HuH-7 (cell line): Measurements from ENCODE around the gene CARTPT.

Experiments used
- DNase-seq: peaks from one replicate; pipeline ENCODE4 v3.0.0; 2011; ENCODE audit warnings: low spot score

CARTPT gene

GRCh38 chr5:71737931-71738539 is 19.0 kb downstream of the CARTPT start:
- no peak for DNase-seq

DNA sequence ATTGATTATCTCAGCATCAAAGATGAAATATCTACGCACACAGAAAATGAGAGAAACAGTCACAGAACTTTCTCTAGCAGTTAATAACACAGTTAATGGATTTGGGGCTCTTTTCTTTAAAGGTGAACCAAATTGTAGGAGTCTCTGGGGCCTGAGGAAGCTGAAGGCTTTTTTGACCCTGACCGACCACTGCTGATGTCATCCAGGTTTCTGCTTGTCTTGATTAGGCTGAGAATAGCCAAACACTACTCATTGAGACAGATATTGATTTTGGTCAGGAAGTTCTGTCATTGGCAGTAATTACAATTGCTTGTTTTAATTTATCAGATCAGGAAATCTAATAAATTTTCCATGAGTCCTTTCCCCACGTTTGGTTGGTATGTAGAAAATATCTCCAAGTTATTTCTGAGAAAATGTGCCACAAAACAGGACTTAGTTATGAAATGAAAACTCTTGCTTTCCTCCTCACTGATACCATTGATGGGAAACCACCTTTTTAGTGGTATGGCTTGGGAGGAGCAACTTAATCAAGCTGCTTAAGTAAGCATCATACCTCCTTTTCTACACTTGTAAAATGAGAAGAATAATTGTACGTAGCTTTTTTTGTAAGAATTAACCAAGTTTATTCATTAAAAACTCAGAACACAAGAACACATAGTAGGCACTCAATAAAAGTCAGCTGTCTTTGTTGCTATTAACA is 19.7 kb downstream of the CARTPT start:
- no peak for DNase-seq

DNA sequence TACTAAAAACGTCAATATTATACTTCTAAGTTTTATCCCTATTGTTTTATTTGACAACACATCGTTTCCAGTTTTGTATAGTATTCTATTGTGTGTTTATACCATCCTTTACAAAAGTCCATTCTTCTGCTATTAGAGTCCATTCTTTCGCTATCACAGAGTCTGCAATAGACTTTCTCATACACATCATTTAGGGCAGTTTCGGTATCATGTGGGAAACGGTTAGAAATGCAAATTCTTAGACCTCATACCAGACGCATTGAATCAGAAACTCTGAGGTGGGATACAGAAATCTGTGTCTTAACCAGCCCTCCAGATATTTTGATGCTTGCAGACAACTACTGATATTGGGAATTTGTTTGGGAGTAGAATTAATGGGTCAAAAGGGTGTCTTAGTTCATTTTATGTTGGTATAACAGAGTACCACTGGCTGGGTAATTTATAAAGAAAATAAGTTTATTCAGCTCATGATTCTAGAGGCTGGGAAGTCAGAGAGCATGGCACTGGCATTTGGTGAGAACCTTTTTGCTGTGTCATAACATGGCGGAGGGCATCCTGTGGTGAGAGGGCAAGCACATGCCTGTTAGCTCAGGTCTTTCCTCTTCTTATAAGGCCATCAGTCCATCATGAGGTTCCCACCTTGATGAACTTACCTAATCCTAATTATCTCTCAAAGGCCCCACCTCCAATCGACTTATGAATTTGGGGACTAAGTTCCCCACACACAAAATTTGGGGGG is 21.1 kb downstream of the CARTPT start:
- no peak for DNase-seq

DNA sequence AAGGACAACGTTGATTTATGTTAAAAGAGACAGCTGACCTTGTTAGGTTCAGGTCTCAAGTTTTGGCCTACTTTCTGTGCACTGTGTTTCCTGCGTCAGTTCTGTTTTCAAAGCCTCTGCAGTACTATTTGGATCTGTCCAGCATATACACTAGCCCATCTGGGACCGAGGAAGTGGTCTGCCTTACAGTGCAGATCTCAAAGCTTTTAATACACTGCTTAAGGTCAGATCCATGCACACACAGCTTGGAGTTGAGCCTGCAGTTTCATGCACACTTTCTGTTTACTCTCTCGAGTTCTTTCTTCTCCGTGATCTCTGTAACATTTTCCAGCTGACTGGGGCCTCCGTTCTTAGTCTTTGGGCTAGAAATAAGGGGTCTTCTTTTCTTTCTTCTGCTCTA is 24.1 kb downstream of the CARTPT start:
- DNase-seq: no peak

DNA sequence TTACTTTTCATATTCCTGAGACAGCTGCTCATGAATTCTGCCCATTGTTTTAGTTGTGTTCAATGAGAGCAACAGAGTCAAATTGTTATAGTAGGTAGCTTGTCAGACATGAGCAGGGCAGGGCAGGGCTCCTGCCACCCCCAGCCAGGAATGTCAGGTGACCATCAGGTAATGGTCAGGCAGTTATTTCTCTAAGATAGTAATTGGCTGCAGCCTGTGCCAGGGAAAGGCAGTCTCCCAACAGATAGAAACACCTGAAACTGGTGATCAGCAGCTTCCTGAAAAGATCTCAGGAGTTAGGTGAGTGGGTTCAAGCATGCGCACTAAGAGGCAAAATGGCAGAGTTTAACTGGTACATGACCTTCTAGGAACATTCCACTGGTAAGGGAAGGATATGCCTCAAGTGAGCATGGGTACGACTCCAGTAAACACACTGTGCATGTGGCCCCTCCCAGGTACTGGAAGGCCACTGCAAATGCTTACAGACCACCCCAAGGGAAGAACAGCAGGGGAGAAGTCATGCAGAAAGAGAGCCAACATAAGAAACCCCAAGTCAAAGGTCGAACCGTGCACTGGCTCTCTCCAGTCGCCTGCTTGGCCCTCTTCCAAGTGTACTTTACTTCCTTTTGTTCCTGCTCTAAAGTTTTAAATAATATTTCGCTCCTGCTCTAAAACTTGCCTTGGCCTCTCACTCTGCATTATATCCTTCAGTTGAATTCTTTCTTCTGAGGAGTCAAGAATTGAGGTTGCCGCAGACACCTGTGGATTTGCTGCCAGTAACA is 25.1 kb downstream of the CARTPT start:
- DNase-seq: no peak

GRCh38 chr5:71747182-71747581 is 28.1 kb downstream of the CARTPT start:
- DNase-seq: no peak

DNA sequence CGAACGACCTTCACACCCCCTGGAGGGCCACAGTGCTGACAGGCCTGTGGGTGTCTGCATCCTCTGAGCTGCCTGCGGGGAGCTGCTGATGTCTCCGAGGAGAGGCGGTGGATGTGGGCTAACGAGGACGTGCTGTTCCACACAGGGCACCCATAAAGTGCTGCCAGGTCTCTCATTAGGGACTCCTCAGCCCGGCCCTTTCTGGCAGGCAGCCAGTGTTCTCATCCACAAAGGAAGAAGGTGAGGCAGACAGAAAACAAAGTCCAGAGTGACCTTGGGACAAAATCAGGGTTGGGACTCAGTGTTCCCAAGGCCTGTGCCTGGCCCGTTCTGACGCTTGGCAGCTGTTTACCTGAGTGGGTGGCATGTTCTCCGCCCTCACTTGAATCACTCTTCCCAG is 29.3 kb downstream of the CARTPT start:
- DNase-seq: no peak

DNA sequence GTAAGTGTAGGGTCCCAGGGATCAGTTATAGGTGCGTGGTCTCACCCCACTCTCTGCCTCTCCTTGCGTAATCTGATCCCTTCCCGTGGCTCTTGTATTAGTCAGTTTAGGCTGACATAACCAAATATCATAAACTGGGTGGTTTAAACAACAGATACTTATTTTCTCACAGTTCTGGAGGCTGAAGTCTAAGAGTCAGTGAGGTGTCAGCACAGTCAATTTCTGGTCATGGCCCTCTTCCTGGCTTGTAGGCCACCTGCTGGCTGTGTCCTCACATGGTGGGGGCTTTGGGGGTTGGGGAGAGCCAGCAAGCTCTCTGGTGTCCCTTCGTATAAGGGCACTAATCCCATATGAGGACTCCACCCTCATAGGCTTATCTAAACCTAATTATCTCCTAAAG is 32.3 kb downstream of the CARTPT start:
- DNase-seq: no peak

DNA sequence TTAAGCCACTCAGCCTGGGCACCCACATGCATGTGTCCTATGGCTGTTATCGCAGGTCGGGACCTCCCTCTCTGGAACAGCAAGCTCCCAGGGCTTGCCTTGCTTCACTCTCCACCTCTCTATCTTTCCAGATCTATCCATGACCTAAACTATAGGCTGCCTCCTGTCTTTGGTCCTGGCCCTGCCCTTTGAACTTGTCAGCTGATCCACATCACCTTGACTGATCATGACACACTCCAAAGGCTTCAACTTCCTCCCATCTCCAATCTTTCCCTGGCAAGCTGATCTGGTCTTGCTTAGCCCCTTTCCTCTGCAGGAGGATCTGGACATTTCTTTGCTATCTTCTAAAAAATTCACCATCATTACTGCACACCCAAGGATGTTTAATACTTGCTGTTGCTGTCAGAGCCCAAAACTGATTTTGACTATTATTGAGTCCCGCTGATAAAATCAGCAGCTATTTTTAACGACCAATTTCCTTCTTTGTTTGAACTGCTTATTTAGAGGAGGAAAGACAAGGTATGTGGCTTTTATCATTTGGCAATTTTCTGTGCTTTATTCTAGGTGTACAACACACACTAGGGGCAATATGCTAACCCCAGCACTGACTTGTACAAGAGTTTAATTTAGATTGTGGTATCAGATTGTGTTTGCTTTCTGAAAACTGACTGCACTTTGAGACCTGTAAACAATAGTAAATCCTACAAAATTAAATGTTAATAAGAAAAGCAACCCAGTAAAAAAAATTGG is 33.5 kb downstream of the CARTPT start:
- DNase-seq: no peak

DNA sequence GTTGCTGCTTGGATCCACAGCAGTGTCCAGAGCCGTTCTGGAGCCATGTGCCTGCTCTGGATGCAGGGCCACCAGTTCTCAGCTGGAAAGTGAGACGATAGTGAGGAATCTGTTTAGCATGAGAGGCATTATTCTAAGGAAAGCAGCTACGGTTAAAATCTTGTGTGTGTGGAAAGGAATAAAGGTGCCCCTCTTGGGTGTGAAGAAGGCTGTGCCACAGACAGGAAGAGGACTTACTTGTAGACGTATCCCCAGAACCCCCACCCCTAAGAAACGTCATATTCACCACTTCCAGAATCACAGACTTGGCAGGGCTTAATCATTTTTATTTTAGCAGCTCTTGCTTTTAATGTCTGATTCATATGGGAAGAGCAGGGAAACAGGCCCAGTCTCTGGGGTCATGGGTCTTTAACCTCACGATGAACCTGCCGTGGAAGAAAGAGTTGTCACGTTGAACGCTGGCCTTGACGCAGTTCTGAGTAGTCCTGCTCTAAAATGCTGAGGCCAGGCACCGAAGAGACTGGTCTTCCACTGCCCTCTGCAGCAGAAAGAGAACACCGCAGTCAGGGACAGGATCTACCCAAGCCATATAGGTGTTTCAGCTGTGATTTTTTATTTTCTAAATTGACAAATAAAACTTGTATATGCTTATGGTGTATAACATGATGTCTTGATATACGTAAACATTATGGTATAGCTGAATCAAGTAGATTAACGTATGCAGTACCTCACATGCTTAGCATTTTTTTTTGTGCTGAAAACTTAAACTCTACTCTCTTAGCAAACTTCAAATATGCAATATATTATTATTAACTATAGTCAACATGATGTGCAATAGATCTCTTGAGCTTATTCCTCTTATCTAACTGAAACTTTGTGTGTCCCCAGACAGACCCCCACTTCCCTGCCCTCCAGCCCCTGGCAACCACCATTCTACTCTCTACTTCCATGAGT is 38.8 kb downstream of the CARTPT start:
- peak; percentile 46 for DNase-seq

DNA sequence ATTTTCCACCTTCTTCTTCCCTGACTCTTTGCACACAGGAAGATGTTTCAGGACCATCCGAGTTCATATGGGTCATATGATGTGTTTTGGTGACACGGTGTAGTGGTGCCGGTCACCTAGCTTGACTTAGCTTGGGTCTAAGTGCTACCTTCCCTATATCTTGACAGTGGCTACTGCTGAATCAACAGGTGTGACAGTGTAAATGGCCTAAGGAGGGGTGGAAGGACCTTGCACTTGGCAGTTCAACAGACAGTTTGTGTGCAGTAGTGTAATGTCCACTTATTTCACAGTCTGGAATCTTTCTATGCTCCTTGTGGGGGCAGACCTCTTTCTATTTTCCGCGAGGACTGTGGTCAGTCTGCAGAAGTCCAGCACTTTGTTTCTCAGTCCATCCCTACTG is 43.8 kb downstream of the CARTPT start:
- DNase-seq: no peak

GRCh38 chr5:71767661-71768060 is 48.6 kb downstream of the CARTPT start:
- no peak for DNase-seq

- DNase-seq: no peak
Observed at GRCh38 chr5:71769287-71769686, 50.2 kb downstream of the CARTPT start.

DNA sequence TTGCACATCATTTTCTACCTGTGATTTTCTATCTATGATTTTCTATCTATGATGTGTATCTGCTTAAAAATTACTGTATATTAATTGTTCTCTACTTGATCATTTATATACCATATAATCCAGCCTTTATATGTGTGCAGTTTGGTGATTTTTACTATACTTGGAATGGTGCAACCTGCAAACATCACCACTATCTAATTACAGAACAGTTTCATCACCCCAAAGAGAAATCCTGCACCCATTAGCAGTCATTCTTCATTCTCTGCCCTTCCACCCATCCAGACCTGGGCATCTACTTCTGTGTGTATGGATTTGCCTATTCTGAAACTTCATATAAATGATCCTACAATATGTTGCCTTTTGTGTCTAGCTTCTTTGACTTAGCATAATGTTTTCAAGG is 51.3 kb downstream of the CARTPT start:
- DNase-seq: no peak
